HG02623 (cell line): ENCODE data around the gene ZNF830.
"Not testable (repeated sequence)": the region's sequence is repeated elsewhere in the genome, so short reads cannot be mapped to it uniquely, and the experiment has no call there.

Experiments
- ATAC-seq: cut with Tn5 transposase; IDR thresholded peaks from one replicate; pipeline ENCODE4 v1.9.1; 2021; ENCODE audit warnings: moderate library complexity; ENCODE audit not compliant: unreplicated experiment

ZNF830 gene, protein sequence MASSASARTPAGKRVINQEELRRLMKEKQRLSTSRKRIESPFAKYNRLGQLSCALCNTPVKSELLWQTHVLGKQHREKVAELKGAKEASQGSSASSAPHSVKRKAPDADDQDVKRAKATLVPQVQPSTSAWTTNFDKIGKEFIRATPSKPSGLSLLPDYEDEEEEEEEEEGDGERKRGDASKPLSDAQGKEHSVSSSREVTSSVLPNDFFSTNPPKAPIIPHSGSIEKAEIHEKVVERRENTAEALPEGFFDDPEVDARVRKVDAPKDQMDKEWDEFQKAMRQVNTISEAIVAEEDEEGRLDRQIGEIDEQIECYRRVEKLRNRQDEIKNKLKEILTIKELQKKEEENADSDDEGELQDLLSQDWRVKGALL

DNA sequence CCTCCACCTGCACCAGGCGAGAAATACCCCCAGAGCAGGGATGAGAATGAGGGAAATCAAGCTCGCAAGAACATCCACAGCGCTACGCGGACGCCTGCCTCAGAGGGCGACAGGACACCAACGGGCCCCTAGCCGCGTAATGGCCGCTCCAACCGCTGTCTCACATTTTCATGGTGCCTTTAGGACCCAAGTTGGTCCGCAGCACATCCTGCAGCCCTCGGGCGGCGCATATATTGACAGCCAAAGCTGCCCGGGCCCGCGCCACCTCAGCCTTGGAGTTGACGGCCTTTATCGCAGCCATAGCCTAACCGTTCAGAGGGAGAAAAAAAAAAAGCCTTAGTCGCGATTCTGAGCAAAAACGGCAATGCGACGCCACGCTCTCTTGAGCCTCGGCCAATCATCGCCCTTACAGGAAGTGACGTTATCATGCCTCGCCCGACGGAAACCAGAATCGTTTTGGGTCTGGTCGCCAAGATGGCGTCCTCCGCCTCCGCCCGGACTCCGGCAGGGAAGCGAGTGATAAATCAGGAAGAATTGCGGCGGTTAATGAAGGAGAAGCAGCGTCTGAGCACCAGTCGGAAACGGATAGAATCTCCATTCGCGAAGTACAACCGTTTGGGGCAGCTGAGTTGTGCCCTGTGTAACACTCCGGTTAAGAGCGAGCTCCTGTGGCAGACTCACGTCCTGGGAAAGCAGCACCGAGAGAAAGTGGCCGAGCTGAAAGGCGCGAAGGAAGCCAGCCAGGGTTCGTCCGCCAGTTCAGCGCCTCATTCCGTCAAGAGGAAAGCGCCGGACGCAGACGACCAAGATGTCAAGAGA is at the start of gene ZNF830, which contains the start of gene CCT6B:
TSS of gene ZNF830 (plus strand) at position 448 of the 819 bp plus-strand sequence. CDS start at position 475, 27 bp downstream.
TSS of gene CCT6B (minus strand) at position 368 of the 819 bp plus-strand sequence. CDS start at position 301, 67 bp downstream.
- ATAC-seq, result peak; percentile 82

DNA sequence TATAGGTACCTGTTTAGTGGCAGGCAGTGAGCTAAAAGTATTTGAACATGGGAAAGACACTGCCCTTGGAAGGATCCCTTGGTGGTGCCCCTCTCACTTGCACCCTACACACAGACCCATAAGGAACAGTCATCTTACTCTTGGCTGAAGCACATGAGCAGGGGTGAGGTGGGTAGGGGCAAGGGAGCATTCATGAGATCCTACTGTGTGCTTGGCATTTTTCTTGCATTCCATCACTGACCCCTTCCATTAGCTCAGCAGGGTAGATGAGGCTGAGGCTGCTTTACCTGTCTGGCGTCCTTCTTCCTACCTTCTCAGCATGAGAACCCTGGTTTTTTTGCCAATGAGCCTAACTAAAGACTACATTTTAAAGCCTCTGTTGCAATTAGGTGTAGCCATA is 48.3 kb upstream of the ZNF830 start:
- no peak for ATAC-seq

DNA sequence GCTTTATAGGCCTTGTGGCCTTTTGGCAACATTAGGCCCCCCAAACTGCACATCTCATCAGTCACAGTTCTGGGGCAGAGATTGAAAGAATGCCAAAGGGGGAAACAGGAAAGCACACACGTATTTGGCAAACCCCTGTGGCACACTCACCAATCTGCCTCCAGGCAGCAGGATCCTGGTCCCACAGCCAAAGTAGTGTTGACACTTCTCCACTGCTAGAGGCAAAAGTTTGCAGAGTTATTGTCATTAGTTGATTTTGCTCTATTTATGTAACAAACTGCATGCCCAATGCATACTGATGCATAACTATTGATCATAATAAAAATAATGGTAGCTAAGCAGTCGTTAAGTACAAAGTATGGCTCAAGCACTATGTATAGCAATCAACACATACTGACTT is 45.2 kb upstream of the ZNF830 start:
- ATAC-seq, result no peak

DNA sequence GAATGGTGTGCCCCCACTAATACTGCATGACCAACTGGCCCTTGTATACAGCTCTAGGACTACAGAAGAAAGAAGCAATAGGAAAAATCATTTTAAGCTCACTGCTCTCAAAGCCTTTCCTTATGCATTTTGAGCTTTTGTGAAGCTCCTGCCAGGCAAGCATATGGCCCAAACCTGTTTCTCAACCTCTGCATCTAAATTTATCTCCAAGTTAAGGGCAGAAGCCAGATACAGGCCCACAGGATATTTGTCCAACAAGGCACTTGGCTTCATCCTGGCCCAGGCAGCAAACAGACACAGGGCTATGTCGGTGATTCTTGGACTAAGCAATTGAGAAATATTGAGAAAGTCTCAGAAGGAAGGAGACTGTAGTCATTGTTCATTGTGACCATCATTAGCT is 44.0 kb upstream of the ZNF830 start:
- ATAC-seq, result no peak

DNA sequence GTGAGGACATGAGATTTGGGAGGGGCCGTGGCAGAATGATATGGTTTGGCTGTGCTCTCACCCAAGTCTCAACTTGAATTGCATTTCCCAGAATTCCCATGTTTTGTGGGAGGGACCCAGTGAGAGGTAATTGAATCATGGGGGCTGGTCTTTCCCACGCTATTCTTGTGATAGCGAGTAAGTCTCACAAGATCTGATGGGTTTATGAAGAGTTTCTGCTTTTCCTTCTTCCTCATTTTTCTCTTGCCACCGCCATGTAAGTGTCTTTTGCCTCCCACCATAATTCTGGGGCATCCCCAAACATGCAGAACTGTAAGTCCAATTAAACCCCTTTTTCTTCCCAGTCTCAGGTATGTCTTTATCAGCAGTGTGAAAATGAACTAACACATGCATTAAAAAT is 40.7 kb upstream of the ZNF830 start:
- no peak for ATAC-seq

DNA sequence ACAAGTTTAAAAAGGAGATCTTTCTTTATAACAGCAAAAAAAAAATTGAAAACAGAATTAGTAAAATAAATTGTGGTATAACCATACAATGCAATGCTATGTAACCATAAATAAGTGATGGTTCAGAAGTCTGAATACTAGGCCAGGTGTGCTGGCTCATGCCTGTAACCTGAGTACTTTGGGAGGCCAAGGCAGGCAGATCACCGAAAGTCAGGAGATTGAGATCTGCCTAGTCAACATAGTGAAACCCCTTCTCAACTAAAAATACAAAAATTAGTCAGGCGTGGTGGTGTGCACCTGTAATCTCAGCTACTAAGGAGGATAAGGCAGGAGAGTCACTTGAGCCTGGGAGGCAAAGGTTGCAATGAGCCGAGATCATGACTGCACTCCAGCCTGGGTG is 34.7 kb upstream of the ZNF830 start:
- ATAC-seq, result no peak

DNA sequence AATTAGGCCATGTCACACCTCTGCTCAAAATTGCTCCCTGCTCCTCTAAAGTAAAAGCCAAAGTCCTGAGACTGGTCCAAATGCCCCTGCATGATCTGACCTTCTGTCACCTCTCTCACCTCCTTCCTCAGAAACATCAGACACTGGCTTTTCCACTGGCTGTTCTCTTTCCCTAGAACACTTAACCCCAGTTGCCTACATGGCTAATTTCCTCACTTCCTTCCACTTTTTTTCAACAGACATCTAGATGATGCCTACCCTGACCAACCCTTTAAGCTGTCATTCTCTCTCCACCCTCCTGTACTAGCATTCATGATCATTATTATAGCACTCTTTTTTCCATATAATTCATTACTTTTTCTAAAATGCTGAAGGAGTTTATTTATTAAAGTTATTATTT is 31.1 kb upstream of the ZNF830 start:
- ATAC-seq, result no peak

DNA sequence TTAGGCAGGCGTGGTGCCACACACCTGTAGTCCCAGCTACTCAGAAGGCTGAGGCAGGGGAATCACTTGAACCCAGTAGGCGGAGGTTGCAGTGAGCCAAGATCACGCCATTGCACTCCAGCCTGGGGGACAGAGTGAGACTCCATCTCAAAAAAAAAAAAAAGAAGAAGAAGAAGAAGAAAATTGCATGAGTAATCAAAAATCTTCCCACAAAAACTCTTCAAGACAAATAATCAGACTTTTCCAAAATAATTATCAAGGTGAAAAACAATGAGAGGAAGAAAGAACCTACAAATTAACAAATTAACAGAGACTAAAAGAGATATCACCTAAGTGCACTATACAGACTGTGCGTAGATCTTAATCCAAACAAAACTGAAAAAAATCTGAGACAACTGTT is 10.6 kb upstream of the ZNF830 start:
- not testable (repeated sequence) for ATAC-seq

DNA sequence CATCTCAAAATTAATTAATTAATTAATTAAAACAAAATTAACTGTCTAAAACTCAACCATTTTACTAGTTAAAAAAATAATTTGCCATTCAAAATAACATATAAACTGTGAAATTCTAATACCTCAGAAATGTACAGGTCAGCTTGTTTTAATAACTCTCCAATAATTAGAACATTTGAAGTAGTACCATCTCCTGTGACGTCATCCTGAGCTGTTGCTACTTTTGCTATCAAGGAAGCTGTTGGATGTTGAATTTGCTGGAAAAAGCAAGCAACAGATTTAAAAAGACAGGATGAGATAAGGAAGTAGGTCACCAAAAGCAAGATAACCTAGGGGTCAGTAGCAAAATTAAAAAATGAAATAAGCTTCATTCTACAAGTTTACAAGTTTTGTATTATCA is 2.9 kb upstream of the ZNF830 start:
- no peak for ATAC-seq

DNA sequence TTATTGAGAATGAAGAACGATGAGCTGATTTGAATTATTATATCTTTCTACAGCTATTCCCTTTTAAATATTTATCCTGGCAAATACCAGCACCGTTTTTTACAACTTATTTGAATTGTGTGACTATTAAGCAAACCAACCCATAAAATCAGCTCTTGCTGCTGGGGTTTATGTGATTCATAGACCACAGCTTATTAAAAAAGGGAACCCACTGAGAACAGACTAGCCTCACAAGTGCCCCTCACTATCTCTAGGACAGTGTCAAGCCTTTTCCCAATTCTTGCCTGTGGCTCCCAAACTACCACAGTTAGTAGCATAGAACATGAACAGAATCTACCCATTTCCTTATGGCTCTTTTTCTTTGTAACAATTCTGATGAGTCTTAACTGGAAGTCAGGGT is 12.8 kb downstream of the ZNF830 start:
- ATAC-seq, result no peak

DNA sequence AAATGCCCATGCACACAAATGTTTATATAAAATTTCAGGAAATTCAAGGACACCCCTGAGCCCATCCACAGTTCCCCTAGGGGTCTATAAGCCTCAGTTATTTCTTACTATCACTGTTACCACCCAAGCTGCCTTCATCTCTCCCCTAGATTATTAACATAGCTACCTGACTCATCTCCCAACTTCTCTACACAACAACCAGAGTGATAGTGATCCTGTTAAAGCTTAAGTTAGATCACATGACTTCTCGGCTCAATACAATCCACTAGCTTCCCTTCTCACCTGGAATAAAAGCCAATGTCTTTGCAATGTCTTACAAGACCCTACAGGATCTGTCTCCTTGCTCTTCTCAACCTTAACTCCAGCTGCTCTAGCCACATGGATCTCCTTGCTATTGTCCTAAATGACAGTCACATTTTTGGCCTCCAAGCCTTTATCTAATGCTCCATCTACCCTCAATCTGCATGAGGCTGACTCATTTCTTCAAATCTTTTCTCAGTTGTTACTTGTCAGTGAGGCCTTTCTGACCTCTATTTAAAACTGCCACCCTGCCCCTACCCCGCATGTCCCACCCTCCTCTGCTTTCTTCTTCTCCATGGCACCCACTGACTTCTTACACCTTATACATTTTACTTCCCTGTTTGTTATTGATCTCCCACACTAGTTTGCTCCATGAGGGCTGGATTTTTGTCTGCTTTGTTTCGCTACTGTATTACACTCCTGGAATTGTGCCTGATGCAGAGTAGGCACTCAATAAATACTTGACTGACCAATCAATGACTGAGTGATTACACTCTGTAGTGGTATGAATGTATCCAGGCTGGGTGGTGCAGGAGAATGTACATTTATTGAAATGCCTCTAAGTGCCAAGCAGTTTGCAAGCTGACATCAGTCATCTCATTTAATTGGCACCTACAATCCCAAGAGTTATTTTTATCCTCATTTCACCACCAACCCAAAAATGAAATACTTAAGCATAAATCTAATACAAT is 13.8 kb downstream of the ZNF830 start:
- ATAC-seq, result no peak

DNA sequence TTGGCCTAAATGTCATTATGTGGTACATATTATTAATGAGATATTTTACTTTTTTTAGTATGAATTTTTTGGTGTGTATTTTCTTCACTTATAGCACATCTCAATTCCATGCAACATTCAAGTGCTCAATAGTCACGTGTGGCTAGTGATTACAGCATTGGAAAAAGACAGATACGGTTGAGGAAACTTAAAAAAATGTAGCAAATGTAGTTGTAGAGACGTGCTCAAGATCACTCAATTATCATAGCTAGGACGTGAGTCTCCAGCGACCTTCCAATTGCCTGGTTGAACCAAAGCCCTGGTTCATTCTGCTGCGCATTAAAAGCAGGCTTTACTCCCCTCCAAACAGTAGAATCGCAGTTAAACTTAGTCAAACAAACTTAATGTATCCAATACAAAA is 17.8 kb downstream of the ZNF830 start:
- no peak for ATAC-seq

DNA sequence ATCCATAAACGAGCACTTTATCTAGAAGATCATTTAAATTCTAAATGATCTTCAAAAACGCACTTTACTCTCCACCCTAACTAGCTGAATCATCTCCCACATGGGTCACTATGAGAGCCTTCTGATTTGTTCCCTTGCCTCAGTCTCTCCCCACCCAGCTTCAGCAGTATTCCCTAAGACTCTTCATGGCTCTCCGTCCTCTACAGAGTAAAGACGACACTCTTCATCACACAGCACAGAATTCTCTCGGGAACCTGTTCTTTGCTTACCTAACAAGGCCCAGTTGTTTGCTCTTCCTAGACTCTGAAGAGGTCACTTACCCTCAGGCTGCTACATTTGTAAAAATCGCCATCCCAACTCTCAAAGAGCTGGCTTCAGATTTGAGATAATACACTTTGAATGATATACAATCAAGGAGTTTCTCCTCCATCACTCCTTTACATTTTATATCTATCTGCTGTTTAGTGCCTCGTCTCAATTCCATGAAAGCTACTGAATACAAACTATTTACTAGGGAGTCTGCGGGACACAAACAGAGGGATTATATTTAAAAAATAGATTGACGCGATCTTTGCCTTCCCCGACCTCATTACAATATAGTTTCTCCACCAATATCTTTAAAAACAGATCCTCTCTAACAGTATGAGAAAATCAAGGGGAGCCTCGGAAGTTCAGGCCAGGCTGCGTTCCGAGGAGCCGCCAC is 18.5 kb downstream of the ZNF830 start:
- ATAC-seq, result no peak

DNA sequence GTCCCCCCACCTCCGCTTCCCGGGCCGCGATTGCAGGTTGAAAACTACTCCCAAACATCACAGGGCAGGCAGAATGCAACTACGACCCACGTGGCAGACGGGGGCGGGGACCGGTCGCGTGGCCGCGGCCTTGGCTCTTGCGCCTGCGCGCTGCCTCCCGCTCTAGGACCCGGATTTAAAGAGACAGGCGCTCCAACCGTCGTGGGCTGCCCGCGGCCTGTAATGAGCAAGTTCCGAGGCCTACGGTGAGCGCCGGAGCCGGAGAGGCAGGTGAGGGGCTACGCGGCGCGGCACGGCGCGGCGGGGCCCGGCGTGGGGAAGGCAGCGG is 19.0 kb downstream of the ZNF830 start, which contains the start of gene LIG3:
TSS of gene LIG3 (plus strand) at position 160 of the 328 bp plus-strand sequence. CDS start 2,494 bp downstream, outside the sequence.
- ATAC-seq, result peak; percentile 70

DNA sequence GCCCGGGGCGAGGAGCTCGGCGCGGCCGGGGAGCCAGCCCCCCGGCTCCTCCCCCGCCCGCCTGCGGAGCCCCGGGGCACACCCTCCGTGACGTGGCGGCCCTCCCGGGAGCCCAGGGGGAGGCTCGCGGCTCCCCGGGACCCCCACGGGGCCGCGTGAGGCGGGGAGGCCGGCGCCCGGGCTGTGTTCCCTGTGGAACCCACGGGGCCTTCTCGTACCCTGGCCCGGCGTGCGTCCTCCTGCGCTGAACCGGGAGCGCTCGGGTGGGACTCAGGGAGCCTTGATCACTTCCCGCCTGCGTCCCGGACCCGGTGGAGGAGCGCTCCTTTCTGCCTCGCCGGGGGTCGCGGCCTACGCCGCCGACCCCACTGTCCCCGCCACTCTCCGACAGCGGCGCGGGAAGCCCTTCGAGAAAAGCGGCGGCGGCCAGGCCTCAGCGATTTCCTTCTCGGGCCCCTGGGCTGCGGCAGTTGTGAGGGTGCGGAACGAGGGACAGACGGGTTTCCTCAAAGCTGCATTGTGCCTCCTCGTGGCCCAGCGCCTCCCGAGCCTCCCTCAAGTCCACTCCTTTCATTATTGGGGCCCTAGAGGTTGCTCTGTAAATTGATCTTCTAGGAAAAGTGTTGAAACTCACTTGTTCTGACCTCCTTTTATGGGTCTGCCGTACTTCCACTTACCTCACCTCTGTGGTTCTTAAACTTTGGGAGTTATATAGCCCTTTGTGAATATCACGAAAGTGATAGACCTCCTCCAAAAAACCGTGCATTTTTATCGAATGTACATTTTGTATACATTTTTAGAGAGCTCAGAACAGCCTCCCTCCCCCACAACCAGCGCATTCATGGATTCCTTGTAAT is 19.6 kb downstream of the ZNF830 start:
- ATAC-seq, result peak; percentile 79

DNA sequence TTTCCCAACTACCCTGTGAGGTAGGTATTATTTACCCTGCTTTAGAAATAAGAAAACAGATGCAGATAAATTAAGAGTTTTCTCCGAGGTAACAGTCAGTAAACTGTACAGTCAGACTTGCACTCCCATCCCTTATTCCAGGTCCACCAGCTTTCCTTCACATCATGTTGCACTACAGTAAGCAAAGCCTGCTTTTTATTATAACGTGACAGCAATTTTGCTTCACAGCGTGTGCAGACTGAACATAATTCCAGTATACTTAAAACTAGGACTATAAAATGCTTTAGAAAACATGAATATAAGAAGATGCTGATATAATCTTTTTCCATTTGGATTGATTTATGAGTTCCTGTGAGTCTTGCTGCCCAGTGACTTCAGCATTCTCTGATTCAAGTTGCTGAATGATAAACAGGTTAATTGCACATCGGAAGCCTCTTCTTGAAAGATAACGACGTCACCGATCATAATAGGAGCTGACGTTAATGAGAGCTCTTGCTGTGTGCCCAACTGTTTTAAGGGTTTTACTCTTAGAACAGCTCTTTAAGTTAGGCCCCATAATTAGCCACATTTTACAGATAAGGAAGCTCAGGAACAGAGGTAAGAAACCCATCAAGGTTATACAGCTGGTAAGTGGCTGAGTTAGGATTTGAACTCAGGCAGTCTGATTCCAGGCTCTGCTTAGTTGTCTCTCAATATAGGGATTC is 20.4 kb downstream of the ZNF830 start:
- no peak for ATAC-seq

DNA sequence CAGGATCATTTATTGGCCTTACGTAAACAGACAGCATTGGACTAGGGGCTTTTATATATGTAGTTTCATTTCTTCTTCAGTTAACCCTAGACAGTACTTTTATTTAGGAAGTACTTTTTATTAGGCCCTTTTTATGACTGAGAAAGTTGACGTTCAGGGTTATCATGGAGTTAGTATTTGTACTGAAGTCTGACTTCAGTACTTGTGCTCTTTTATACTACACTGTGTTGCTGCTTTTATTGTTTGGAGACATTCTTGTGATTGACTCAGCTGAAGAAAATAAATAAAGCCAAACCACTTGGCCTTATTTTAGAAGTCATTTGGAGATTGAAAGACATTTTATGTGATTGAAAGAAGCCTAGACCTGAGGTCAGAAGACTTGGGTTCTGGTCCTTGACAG is 25.9 kb downstream of the ZNF830 start:
- ATAC-seq, result no peak

DNA sequence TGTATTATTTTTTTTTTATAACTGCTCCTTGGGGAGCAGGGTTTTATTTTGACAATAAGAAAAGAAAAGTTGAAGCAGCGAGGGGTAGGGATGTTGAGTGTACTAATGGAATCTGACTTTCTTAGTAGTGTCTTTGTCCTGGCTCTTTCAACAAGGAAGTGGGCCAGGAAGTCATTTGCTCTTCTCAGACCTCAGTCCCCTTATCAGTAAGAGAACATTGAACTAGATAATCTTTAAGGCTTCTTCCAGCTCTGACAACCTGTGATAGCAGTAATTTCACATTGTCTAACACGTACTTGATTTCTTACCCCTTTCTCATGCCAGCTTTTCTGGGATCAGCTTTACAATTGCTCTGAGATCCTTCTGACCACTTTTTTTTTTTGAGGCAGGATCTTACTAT is 27.3 kb downstream of the ZNF830 start:
- no peak for ATAC-seq

DNA sequence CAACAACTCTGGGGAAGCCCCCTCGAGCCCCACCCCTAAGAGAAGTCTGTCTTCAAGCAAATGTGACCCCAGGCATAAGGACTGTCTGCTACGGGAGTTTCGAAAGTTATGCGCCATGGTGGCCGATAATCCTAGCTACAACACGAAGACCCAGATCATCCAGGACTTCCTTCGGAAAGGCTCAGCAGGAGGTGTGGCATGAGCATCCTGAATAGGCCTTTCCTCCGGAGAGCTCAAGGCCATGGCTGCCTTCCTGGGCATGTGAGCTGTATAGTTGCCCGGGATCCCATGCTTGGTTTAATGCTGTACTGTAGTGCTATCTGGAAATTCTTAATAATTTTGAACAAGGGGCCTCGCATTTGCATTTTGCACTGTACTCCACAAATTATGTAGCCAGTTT is 28.1 kb downstream of the ZNF830 start:
- no peak for ATAC-seq
